Measurements from ENCODE around the gene TMEM139. TPM values are rescaled to one million over a fixed set of nuclear protein-coding genes. Genes with fewer than 3 reads are reported as not detected.
A peak's percentile ranks its signal among the peaks of the same experiment; 100 is the strongest.

Gene TMEM139
- total and polyA plus RNA-seq, 4 experiments from 2014 or later, result 0.61 to 2.1 (median 1.4) TPM

DNA sequence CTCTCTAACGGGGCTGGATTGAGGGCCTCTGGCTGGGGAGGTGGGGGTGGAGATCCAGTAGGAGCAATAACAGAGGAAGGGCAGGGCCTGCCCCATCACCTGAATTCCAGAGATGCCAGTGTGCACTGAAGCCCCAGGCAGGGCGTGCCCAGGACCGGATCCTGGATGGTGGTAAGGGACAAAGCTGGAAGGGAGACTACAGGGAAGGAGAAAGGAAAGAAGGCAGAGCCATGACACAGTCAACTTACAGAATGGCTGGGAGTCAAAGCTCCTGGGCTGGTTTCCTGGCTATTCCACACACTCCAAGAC lies 666 bp downstream of the TMEM139 start:
- Mint-ChIP-seq H3K27ac (peak overlapping the region in 2 of 7 donors; percentile 9 to 88), H3K27me3 (no peaks in the 10 kb centered on the region), H3K9me3 (peaks cover 0 to 2% (median 0%) of the 10 kb centered on the region in 8 donors), H3K4me1 (peaks cover 36 to 62% (median 48%) of the 10 kb centered on the region in 4 donors), H3K36me3 (peaks cover 0 to 17% of the 10 kb centered on the region in 2 donors), H3K4me3 (no peak overlapping the region)
- H3K4me1 ChIP-seq (ENCODE audit: insufficient read depth, low read length), result peaks cover 37% of the 10 kb centered on the region
- no peak for DNase-seq
- ChIA-PET CTCF (ENCODE audit: partially characterized antibody) (interaction anchor here (3.8 kb wide), 2 partner anchors 15 to 45 kb away, joined by 28 to 40 read pairs; no protein-coding TSS in a partner anchor), POLR2A (ENCODE audit: partially characterized antibody) (interaction anchor here (1.6 kb wide), 1 partner anchor 16 kb away, joined by 3 read pairs; no protein-coding TSS in a partner anchor)
- no peaks in the 10 kb centered on the region for H3K36me3 ChIP-seq (ENCODE audit: insufficient read depth, low read length)
- intact Hi-C loops (cut with micrococcal nuclease), result no loop called here
- H3K4me3 ChIP-seq (ENCODE audit: low read length in 2 of 2), result no peak overlapping the region
- no peaks in the 10 kb centered on the region for H3K27me3 ChIP-seq (ENCODE audit: insufficient read depth, low read length)
- H3K27ac ChIP-seq (ENCODE audit: low read depth, low read length), result no peak overlapping the region
- H3K9me3 ChIP-seq (ENCODE audit: control insufficient read depth in 1 of 2, low read length in 2 of 2), result no peaks in the 10 kb centered on the region

DNA sequence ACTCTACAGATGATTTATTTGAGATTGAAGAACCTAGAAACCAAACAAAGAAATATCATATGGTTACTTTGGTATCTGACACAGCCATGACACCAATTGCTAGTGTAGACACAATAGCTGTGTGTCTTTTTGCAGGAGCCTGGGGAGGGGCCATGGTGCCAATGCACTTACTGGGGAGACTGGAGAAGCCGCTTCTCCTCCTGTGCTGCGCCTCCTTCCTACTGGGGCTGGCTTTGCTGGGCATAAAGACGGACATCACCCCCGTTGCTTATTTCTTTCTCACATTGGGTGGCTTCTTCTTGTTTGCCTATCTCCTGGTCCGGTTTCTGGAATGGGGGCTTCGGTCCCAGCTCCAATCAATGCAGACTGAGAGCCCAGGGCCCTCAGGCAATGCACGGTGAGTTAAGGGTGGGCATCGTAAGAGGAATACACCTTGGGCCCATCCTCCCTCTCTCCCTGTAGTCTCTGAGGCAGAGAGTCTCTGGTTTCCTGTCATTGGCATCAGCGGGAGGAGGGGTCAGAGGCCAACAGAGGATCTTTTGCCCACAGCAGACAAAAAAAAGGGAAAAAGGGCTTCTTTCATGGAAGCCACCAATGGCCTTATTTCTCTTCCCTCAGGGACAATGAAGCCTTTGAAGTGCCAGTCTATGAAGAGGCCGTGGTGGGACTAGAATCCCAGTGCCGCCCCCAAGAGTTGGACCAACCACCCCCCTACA lies 1.2 kb downstream of the TMEM139 start:
- CTCF ChIA-PET (ENCODE audit: partially characterized antibody), result interaction anchor here (3.8 kb wide), 2 partner anchors 14 to 46 kb away, joined by 28 to 40 read pairs; no protein-coding TSS in a partner anchor
- Mint-ChIP-seq H3K27ac (peak overlapping the region in 2 of 7 donors; percentile 9 to 88), H3K27me3 (no peaks in the 10 kb centered on the region), H3K36me3 (peaks cover 0 to 21% of the 10 kb centered on the region in 2 donors), H3K4me3 (peak overlapping the region in 1 of 8 donors; percentile 15), H3K9me3 (peaks cover 0 to 2% (median 0%) of the 10 kb centered on the region in 8 donors), H3K4me1 (peaks cover 36 to 62% (median 48%) of the 10 kb centered on the region in 4 donors)
- H3K27ac ChIP-seq (ENCODE audit: low read depth, low read length), result no peak overlapping the region
- H3K4me1 ChIP-seq (ENCODE audit: insufficient read depth, low read length), result peaks cover 38% of the 10 kb centered on the region
- POLR2A ChIA-PET (ENCODE audit: partially characterized antibody), result interaction anchor here (0.9 to 2.5 kb wide), 3 partner anchors 15 to 478 kb away, joined by 3 to 19 read pairs (median 3); no protein-coding TSS in a partner anchor
- no peaks in the 10 kb centered on the region for H3K9me3 ChIP-seq (ENCODE audit: control insufficient read depth in 1 of 2, low read length in 2 of 2)
- intact Hi-C loops (cut with micrococcal nuclease), result no loop called here
- H3K36me3 ChIP-seq (ENCODE audit: insufficient read depth, low read length), result no peaks in the 10 kb centered on the region
- H3K27me3 ChIP-seq (ENCODE audit: insufficient read depth, low read length), result no peaks in the 10 kb centered on the region
- DNase-seq, result no peak
- H3K4me3 ChIP-seq (ENCODE audit: low read length in 2 of 2), result no peak overlapping the region

DNA sequence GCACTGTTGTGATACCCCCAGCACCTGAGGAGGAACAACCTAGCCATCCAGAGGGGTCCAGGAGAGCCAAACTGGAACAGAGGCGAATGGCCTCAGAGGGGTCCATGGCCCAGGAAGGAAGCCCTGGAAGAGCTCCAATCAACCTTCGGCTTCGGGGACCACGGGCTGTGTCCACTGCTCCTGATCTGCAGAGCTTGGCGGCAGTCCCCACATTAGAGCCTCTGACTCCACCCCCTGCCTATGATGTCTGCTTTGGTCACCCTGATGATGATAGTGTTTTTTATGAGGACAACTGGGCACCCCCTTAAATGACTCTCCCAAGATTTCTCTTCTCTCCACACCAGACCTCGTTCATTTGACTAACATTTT lies 1.7 kb downstream of the TMEM139 start:
- Mint-ChIP-seq H3K9me3 (peaks cover 0 to 2% (median 0%) of the 10 kb centered on the region in 8 donors), H3K36me3 (peaks cover 3 to 27% of the 10 kb centered on the region in 2 donors), H3K27me3 (no peaks in the 10 kb centered on the region), H3K4me1 (peaks cover 39 to 67% (median 52%) of the 10 kb centered on the region in 4 donors), H3K27ac (peak overlapping the region in 4 of 7 donors; percentile 24 to 83 (median 67)), H3K4me3 (peak overlapping the region in 6 of 8 donors; percentile 13 to 98 (median 44))
- H3K27me3 ChIP-seq (ENCODE audit: insufficient read depth, low read length), result no peaks in the 10 kb centered on the region
- ChIA-PET CTCF (ENCODE audit: partially characterized antibody) (interaction anchor here (1.7 to 3.8 kb wide), 5 partner anchors 10 to 46 kb away, joined by 4 to 40 read pairs (median 5); no protein-coding TSS in a partner anchor), POLR2A (ENCODE audit: partially characterized antibody) (interaction anchor here (0.9 to 2.5 kb wide), 8 partner anchors 7 to 478 kb away, joined by 3 to 43 read pairs (median 11); partner anchors contain the start of gene GSTK1)
- DNase-seq, result no peak
- no peaks in the 10 kb centered on the region for H3K9me3 ChIP-seq (ENCODE audit: control insufficient read depth in 1 of 2, low read length in 2 of 2)
- H3K27ac ChIP-seq (ENCODE audit: low read depth, low read length), result no peak overlapping the region
- H3K4me3 ChIP-seq (ENCODE audit: low read length in 2 of 2), result no peak overlapping the region
- H3K4me1 ChIP-seq (ENCODE audit: insufficient read depth, low read length), result peaks cover 43% of the 10 kb centered on the region
- intact Hi-C loops (cut with micrococcal nuclease), result no loop called here
- H3K36me3 ChIP-seq (ENCODE audit: insufficient read depth, low read length), result no peaks in the 10 kb centered on the region

DNA sequence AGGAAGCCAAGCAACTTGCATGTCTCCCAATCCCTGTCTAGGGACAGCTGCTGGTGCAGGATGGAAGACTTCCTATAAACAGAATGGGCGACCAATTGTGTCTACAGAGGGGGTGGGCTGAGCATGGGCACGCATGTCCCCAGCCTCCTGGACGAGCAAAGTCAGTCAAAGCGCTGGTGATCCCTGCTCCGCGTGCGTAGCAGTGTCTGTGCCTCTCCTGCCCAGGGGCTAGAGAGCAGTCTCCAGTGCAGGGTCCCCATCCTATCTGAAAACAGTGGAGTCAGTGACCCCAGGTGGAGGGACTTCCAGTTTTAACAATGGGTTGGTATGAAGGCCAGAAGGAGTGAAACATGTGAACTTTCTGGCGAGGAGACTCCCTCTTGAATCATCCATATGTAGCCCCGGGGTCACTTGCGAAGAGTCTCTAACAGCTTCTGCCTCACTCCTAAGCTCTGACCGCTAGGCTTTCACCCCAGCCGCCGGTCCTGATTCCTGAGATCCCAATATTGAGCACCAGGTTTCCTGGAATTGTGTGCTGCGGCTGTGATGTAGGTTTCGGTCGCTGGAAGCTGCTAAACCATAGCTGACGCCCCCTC lies 2.7 kb downstream of the TMEM139 start:
- Histone ChIP-seq H3K36me3 (ENCODE audit: insufficient read depth, low read length) (peaks cover 7% of the 10 kb centered on the region), H3K9me3 (ENCODE audit: control insufficient read depth in 1 of 2, low read length in 2 of 2) (no peaks in the 10 kb centered on the region), H3K27me3 (ENCODE audit: insufficient read depth, low read length) (no peaks in the 10 kb centered on the region), H3K4me3 (ENCODE audit: low read length in 2 of 2) (peak overlapping the region in 1 of 2 donors; percentile 82), H3K27ac (ENCODE audit: low read depth, low read length) (peak overlapping the region; percentile 54), H3K4me1 (ENCODE audit: insufficient read depth, low read length) (peaks cover 44% of the 10 kb centered on the region)
- ChIA-PET POLR2A (ENCODE audit: partially characterized antibody) (interaction anchor here (0.6 to 2.5 kb wide), 28 partner anchors 8 to 569 kb away, joined by 3 to 43 read pairs (median 8); partner anchors contain the start of genes EPHA1, FAM131B and GSTK1), CTCF (ENCODE audit: partially characterized antibody) (interaction anchor here (0.7 to 3.8 kb wide), 16 partner anchors 8 to 130 kb away, joined by 3 to 40 read pairs (median 4); partner anchors contain the start of gene GSTK1)
- Mint-ChIP-seq H3K27me3 (no peaks in the 10 kb centered on the region), H3K4me3 (peak overlapping the region; percentile 92 to 99 (median 96)), H3K9me3 (peaks cover 0 to 2% (median 0%) of the 10 kb centered on the region in 8 donors), H3K36me3 (peaks cover 9 to 33% of the 10 kb centered on the region in 2 donors), H3K27ac (peak overlapping the region; percentile 83 to 98 (median 95)), H3K4me1 (peaks cover 39 to 75% (median 56%) of the 10 kb centered on the region in 4 donors)
- intact Hi-C loops (cut with micrococcal nuclease), result no loop called here
- no peak for DNase-seq

DNA sequence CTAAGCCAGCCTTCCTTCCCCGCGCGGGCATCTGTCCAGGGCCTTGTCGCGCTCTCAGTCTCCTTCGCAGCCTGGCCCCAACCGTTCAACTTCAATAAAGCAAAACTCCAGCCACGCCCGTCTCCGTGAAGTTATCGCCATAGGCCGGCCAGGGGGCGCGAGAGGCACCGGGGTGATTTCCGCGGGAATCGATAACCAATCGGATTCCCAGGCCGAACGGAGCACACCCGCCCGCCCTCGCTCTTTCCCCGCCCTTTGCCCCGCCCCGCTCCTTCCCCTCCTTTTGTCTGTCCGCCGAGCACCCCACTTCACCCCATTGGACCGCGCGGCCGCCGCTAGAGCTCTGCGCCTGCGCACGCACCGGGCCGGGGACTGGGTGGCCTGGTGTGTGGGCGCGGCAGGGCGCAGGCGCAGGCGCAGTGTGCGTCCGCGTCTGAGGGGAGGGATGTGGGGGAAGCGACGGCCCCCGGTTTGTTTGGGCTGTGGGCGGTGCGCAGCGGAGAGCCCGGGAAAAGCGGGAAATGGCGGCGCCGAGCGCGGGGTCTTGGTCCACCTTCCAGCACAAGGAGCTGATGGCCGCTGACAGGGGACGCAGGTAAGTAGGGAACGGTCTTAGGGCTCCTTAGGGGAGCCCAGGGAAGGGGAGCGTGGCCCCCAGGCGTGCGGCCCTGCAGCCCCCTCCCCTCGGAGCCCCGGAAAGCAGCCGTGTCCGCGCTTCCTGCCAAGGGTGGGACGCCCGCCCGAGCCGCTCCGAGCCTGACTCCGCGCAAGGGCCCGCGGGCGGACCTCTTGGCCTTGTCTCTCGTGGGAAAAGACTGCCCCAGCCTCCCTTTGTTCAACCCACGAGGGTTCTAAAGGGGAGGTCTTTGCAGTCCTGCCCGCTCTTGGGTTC lies 3.4 kb downstream of the TMEM139 start, which contains the start of gene CASP2:
CASP2 (plus strand) TSS at position 417 of the 892 bp plus-strand sequence; CDS start at position 522, 105 bp downstream.
- Mint-ChIP-seq H3K4me3 (peak within 1 kb of the TSS; percentile 92 to 99 (median 96)), H3K27me3 (no peaks in the 10 kb centered on the region), H3K9me3 (peaks cover 0 to 2% (median 0%) of the 10 kb centered on the region in 8 donors), H3K36me3 (peaks cover 11 to 38% of the 10 kb centered on the region in 2 donors), H3K27ac (peak within 1 kb of the TSS; percentile 83 to 98 (median 95)), H3K4me1 (peaks cover 39 to 75% (median 57%) of the 10 kb centered on the region in 4 donors)
- ChIA-PET POLR2A (ENCODE audit: partially characterized antibody) (interaction anchor here (0.6 to 2.5 kb wide), 27 partner anchors 9 to 502 kb away, joined by 3 to 43 read pairs (median 9); partner anchors contain the start of genes EPHA1, FAM131B and GSTK1), CTCF (ENCODE audit: partially characterized antibody) (interaction anchor here (0.7 to 3.8 kb wide), 17 partner anchors 8 to 129 kb away, joined by 3 to 40 read pairs (median 4); partner anchors contain the start of gene GSTK1)
- Histone ChIP-seq H3K27me3 (ENCODE audit: insufficient read depth, low read length) (no peaks in the 10 kb centered on the region), H3K27ac (ENCODE audit: low read depth, low read length) (peak within 1 kb of the TSS; percentile 78), H3K36me3 (ENCODE audit: insufficient read depth, low read length) (peaks cover 14% of the 10 kb centered on the region), H3K4me3 (ENCODE audit: low read length in 2 of 2) (peak within 1 kb of the TSS; percentile 82 to 92), H3K9me3 (ENCODE audit: control insufficient read depth in 1 of 2, low read length in 2 of 2) (no peaks in the 10 kb centered on the region), H3K4me1 (ENCODE audit: insufficient read depth, low read length) (peaks cover 44% of the 10 kb centered on the region)
- peak; percentile 99 to 100 (median 99) for DNase-seq
- intact Hi-C loops (cut with micrococcal nuclease), result loop anchor here (1.0 to 2.0 kb wide), 5 partner anchors 17 to 120 kb away; partner anchors contain the start of genes EPHA1, GSTK1 and ZYX

DNA sequence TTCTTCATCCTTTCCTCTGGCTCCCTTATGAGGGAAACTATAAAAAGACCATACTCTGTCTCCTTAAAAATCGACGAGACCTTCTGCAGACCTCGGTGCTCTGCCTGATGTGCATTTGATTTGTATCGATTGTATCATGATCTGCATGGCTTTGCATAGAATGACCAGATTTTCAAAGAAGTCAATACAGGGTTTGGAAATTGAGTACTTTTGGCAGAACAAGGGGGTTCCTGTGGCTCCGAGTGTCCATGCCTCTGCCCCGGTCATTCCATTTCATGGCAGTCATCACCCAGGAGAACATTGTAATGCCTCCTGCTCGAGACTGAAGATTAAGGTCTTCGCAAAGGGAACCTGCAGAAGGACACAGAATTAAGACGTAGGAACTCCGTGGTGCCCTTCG lies 4.1 kb downstream of the TMEM139 start:
- intact Hi-C loops (cut with micrococcal nuclease), result loop anchor here (1.0 to 2.0 kb wide), 5 partner anchors 16 to 119 kb away; partner anchors contain the start of genes EPHA1, GSTK1 and ZYX
- Histone ChIP-seq H3K4me1 (ENCODE audit: insufficient read depth, low read length) (peaks cover 38% of the 10 kb centered on the region), H3K27me3 (ENCODE audit: insufficient read depth, low read length) (no peaks in the 10 kb centered on the region), H3K4me3 (ENCODE audit: low read length in 2 of 2) (peak overlapping the region; percentile 82 to 92), H3K27ac (ENCODE audit: low read depth, low read length) (peak overlapping the region; percentile 78), H3K9me3 (ENCODE audit: control insufficient read depth in 1 of 2, low read length in 2 of 2) (no peaks in the 10 kb centered on the region), H3K36me3 (ENCODE audit: insufficient read depth, low read length) (peaks cover 21% of the 10 kb centered on the region)
- Mint-ChIP-seq H3K36me3 (peaks cover 18 to 44% of the 10 kb centered on the region in 2 donors), H3K4me1 (peaks cover 35 to 73% (median 54%) of the 10 kb centered on the region in 4 donors), H3K9me3 (peaks cover 0 to 2% (median 0%) of the 10 kb centered on the region in 8 donors), H3K27ac (peak overlapping the region; percentile 76 to 98 (median 94)), H3K4me3 (peak overlapping the region; percentile 92 to 99 (median 96)), H3K27me3 (no peaks in the 10 kb centered on the region)
- POLR2A ChIA-PET (ENCODE audit: partially characterized antibody), result interaction anchor here (1.0 to 2.5 kb wide), 19 partner anchors 8 to 503 kb away, joined by 3 to 43 read pairs (median 10); partner anchors contain the start of genes EPHA1, FAM131B and GSTK1
- CTCF ChIA-PET (ENCODE audit: partially characterized antibody), result interaction anchor here (1.3 to 3.8 kb wide), 5 partner anchors 9 to 49 kb away, joined by 5 to 40 read pairs (median 10); partner anchors contain the start of gene GSTK1
- no peak for DNase-seq
